ENCODE measurements around the gene TBC1D4. TPM values are rescaled to one million over a fixed set of nuclear protein-coding genes. Genes with fewer than 3 reads are reported as not detected.

The TBC1D4 gene
- polyA plus RNA-seq, 1 experiment, result 8.0 TPM

DNA sequence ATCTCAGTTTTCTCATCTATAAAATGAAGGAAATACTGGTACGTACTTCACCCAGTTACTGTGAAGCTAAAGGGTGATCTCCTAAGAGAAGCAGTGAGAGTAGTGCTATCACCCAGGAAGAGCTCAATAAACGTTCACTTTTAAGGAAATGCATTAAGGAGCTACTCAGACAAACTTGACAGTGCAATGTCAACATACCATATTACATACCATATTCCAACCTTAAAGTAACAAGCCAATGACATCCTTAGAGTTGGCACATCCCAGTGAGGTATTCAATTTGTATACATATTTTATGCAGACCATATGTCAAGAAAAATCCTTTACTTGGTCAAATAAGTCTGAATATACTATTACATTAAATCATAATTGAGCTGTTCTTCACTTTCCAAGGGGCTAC is 7.0 kb downstream of the TBC1D4 start:
- H3K9me3 ChIP-seq (ENCODE audit: control insufficient read depth, insufficient read depth, low read length), result no peaks in the 10 kb centered on the region
- H3K4me3 ChIP-seq (ENCODE audit: low read depth, low read length), result no peak overlapping the region
- TF ChIP-seq, protein P1, sequence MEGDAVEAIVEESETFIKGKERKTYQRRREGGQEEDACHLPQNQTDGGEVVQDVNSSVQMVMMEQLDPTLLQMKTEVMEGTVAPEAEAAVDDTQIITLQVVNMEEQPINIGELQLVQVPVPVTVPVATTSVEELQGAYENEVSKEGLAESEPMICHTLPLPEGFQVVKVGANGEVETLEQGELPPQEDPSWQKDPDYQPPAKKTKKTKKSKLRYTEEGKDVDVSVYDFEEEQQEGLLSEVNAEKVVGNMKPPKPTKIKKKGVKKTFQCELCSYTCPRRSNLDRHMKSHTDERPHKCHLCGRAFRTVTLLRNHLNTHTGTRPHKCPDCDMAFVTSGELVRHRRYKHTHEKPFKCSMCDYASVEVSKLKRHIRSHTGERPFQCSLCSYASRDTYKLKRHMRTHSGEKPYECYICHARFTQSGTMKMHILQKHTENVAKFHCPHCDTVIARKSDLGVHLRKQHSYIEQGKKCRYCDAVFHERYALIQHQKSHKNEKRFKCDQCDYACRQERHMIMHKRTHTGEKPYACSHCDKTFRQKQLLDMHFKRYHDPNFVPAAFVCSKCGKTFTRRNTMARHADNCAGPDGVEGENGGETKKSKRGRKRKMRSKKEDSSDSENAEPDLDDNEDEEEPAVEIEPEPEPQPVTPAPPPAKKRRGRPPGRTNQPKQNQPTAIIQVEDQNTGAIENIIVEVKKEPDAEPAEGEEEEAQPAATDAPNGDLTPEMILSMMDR (IDR thresholded peaks at IDR 0.05; ENCODE audit: low read depth, low read length), result no peak
- CTCF ChIA-PET, result interaction anchor here (1.0 to 1.5 kb wide), 4 partner anchors 7 to 108 kb away, joined by 3 to 5 read pairs (median 4); partner anchors contain the start of gene TBC1D4
- no peak for DNase-seq (ENCODE audit: low read depth, low spot score)
- H3K27ac ChIP-seq (ENCODE audit: low read depth, low read length), result no peak overlapping the region
- no peaks in the 10 kb centered on the region for H3K27me3 ChIP-seq (ENCODE audit: control insufficient read depth, insufficient read depth, low read length)
- POLR2A ChIA-PET, result no interaction called here

DNA sequence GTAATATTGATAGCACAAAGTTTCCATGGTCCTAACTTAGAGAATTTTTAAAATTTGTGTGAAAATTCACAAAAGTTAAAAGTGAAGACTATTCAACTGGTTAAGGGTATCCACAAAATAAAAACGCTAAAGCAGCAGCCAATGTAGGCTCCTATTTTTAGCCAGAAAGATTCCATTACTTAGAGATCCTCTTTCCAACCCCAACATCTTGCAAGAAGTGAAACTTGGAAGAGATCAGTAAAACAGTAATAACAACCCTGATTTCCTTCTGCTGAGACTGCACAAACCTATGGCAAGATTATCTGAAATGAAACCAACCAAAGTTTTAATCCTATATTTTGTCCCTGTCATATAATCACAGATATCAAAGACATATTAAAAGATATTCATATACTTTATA is 8.5 kb downstream of the TBC1D4 start:
- Histone ChIP-seq H3K27me3 (ENCODE audit: control insufficient read depth, insufficient read depth, low read length) (no peaks in the 10 kb centered on the region), H3K9me3 (ENCODE audit: control insufficient read depth, insufficient read depth, low read length) (no peaks in the 10 kb centered on the region), H3K4me3 (ENCODE audit: low read depth, low read length) (no peak overlapping the region), H3K27ac (ENCODE audit: low read depth, low read length) (no peak overlapping the region)
- no peak for DNase-seq (ENCODE audit: low read depth, low spot score)
- POLR2A ChIA-PET, result no interaction called here
- CTCF ChIA-PET, result interaction anchor here (1.5 kb wide), 1 partner anchor 9 kb away, joined by 5 read pairs; the partner anchor contains the start of gene TBC1D4
- TF ChIP-seq, protein P1 (IDR thresholded peaks at IDR 0.05; ENCODE audit: low read depth, low read length), result no peak

DNA sequence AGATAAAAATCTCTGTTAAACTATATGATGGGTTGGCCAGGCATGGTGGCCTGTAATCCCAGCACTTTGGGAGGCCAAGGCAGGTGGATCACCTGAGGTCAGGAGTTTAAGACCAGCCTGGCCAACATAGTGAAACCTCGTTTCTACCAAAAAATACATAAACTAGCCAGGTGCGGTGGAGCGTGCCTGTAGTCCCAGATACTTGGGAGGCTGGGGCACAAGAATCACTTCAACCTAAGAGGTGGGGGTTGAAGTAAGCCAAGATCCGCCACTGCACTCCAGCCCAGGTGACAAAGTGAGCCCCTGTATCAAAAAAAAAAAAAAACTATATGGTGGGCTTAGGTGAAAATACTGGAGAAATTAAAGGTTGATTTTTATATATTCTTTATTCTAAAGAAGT is 11.3 kb downstream of the TBC1D4 start:
- TF ChIP-seq, protein P1 (IDR thresholded peaks at IDR 0.05; ENCODE audit: low read depth, low read length), result no peak
- POLR2A ChIA-PET, result no interaction called here
- H3K4me3 ChIP-seq (ENCODE audit: low read depth, low read length), result no peak overlapping the region
- H3K27ac ChIP-seq (ENCODE audit: low read depth, low read length), result no peak overlapping the region
- no peaks in the 10 kb centered on the region for H3K27me3 ChIP-seq (ENCODE audit: control insufficient read depth, insufficient read depth, low read length)
- CTCF ChIA-PET, result interaction anchor here (2.8 kb wide), 1 partner anchor 12 kb away, joined by 14 read pairs; the partner anchor contains the start of gene TBC1D4
- no peak for DNase-seq (ENCODE audit: low read depth, low spot score)
- H3K9me3 ChIP-seq (ENCODE audit: control insufficient read depth, insufficient read depth, low read length), result no peaks in the 10 kb centered on the region

DNA sequence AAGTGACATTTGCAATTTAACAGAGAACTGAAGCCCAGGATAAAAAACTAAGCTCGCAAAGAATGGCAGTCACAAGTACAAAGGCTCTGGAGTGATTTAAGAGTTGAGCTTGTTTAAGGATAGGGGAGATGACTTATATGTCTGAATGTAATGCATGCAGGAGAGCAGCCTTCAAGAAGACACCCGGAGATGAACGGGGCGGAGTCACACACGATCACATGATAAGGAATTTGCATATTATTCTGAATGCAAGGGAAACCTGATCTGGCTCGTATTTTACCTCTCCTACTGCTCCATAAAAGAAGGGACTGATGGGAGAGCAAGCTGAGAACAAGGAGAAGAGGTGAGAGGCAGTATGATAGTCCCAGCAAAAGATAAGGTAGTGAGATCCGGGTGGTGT is 12.9 kb downstream of the TBC1D4 start:
- ChIA-PET POLR2A (no interaction called here), CTCF (interaction anchor here (0.6 to 2.8 kb wide), 2 partner anchors 13 to 21 kb away, joined by 4 to 14 read pairs; partner anchors contain the start of gene TBC1D4)
- TF ChIP-seq, protein P1 (IDR thresholded peaks at IDR 0.05; ENCODE audit: low read depth, low read length), result no peak
- no peak overlapping the region for H3K27ac ChIP-seq (ENCODE audit: low read depth, low read length)
- H3K9me3 ChIP-seq (ENCODE audit: control insufficient read depth, insufficient read depth, low read length), result peaks cover 2% of the 10 kb centered on the region; the same call in 1 of the 2 replicates
- no peaks in the 10 kb centered on the region for H3K27me3 ChIP-seq (ENCODE audit: control insufficient read depth, insufficient read depth, low read length)
- DNase-seq (ENCODE audit: low read depth, low spot score), result no peak
- H3K4me3 ChIP-seq (ENCODE audit: low read depth, low read length), result no peak overlapping the region

DNA sequence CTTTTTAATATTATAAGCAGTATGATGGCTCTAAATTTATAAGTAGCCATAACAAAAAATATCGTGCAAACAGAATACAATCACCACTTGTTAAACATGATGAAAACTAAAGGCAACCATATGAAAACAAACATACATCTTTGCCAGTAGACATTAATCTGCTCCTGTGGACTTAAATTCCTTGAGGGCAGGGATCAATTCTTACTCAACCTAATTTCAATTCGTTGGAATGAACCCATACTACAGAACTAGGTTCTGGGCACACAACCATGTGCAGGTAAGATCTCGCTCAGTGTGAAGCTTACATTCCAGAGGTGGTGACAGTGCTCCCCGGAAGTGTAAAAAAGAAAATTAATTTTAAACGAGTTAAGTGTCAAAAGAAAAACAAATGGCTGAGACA is 13.4 kb downstream of the TBC1D4 start:
- no peak overlapping the region for H3K27ac ChIP-seq (ENCODE audit: low read depth, low read length)
- H3K4me3 ChIP-seq (ENCODE audit: low read depth, low read length), result no peak overlapping the region
- H3K9me3 ChIP-seq (ENCODE audit: control insufficient read depth, insufficient read depth, low read length), result peaks cover 2% of the 10 kb centered on the region; the same call in 1 of the 2 replicates
- DNase-seq (ENCODE audit: low read depth, low spot score), result no peak
- CTCF ChIA-PET, result interaction anchor here (0.6 to 2.8 kb wide), 2 partner anchors 14 to 20 kb away, joined by 4 to 14 read pairs; partner anchors contain the start of gene TBC1D4
- POLR2A ChIA-PET, result no interaction called here
- H3K27me3 ChIP-seq (ENCODE audit: control insufficient read depth, insufficient read depth, low read length), result no peaks in the 10 kb centered on the region
- TF ChIP-seq, protein P1 (IDR thresholded peaks at IDR 0.05; ENCODE audit: low read depth, low read length), result no peak
